AG04450 (cell line): Measurements from ENCODE around the gene SORCS2. TPM values are rescaled to one million over a fixed set of nuclear protein-coding genes. Genes with fewer than 3 reads are reported as not detected.

Source experiments
- CTCF ChIA-PET: fragments of 300-600, 350-600 bp; formaldehyde crosslinking; extraction: SDS; loops from one replicate; lab custom pipeline; 2022; ENCODE audit warnings: antibody characterized with exemption, inconsistent platforms; lab: Charles Lee
- POLR2A ChIA-PET: fragments of 350-600 bp; formaldehyde crosslinking; extraction: SDS; loops from one replicate; lab custom pipeline; 2021; ENCODE audit warnings: antibody characterized with exemption, inconsistent platforms; lab: Yijun Ruan, JAX
- DNase-seq: peaks from one replicate; pipeline ENCODE4 v3.0.0-alpha.2; 2011; ENCODE audit warnings: low read depth, low spot score
- H3K27ac ChIP-seq: one replicate; pipeline ENCODE4 v1.5.1; 2012; ENCODE audit warnings: low read depth, low read length, control low read depth
- H3K27me3 ChIP-seq: one replicate; pipeline ENCODE4 v1.6.0; 2012; ENCODE audit warnings: low read length; ENCODE audit not compliant: control insufficient read depth, insufficient read depth
- H3K4me3 ChIP-seq: 2 replicates; pipeline ENCODE4 v1.5.1; 2011; ENCODE audit warnings: mild to moderate bottlenecking, low read depth, low read length, control low read depth
- H3K9me3 ChIP-seq: 2 replicates; pipeline ENCODE4 v1.5.1; 2012; ENCODE audit warnings: low read length; ENCODE audit not compliant: control insufficient read depth, insufficient read depth
- polyA plus RNA-seq: library from polyadenylated mRNA; depleted of rRNA; stranded (reverse); fragments of >200 nt; gene quantifications from 2 replicates; pipeline ENCODE4 v1.2.3, GENCODE V29; 2011
- TF ChIP-seq, protein P1 (sequence below): IDR thresholded peaks from 2 replicates; pipeline ENCODE4 v1.5.1; 2011; ENCODE audit warnings: low read depth, low read length, control low read depth, inconsistent platforms

Gene SORCS2
- polyA plus RNA-seq, 1 experiment = 0.29 TPM

DNA sequence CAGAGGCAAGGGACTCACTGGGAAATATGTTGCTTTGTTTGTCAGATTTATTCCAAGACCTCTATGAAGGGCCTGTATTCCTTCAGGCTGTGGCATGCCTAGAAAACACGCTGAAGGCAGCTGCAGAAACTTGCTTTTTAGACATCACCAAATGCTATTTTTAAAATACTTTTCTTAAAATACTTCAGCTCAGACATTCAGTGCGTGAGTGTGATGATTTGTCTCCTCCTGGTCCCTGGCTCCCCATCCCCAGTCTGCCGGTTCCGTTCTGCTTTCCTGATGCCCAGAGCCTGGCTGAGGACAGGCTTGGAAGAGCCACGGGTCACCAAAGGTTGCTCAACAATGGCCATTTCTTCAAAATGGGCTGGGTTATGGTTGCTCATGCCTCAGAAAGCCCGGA lies 187.4 kb downstream of the SORCS2 start:
- no peak for DNase-seq
- H3K27me3 ChIP-seq = peaks cover 42% of the 10 kb centered on the region
- TF ChIP-seq, protein P1, sequence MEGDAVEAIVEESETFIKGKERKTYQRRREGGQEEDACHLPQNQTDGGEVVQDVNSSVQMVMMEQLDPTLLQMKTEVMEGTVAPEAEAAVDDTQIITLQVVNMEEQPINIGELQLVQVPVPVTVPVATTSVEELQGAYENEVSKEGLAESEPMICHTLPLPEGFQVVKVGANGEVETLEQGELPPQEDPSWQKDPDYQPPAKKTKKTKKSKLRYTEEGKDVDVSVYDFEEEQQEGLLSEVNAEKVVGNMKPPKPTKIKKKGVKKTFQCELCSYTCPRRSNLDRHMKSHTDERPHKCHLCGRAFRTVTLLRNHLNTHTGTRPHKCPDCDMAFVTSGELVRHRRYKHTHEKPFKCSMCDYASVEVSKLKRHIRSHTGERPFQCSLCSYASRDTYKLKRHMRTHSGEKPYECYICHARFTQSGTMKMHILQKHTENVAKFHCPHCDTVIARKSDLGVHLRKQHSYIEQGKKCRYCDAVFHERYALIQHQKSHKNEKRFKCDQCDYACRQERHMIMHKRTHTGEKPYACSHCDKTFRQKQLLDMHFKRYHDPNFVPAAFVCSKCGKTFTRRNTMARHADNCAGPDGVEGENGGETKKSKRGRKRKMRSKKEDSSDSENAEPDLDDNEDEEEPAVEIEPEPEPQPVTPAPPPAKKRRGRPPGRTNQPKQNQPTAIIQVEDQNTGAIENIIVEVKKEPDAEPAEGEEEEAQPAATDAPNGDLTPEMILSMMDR = no peak
- H3K27ac ChIP-seq = no peak overlapping the region
- H3K9me3 ChIP-seq = peaks cover 2% of the 10 kb centered on the region; the same call in 1 of the 2 replicates
- POLR2A ChIA-PET = no interaction called here
- H3K4me3 ChIP-seq = no peak overlapping the region
- CTCF ChIA-PET = no interaction called here

DNA sequence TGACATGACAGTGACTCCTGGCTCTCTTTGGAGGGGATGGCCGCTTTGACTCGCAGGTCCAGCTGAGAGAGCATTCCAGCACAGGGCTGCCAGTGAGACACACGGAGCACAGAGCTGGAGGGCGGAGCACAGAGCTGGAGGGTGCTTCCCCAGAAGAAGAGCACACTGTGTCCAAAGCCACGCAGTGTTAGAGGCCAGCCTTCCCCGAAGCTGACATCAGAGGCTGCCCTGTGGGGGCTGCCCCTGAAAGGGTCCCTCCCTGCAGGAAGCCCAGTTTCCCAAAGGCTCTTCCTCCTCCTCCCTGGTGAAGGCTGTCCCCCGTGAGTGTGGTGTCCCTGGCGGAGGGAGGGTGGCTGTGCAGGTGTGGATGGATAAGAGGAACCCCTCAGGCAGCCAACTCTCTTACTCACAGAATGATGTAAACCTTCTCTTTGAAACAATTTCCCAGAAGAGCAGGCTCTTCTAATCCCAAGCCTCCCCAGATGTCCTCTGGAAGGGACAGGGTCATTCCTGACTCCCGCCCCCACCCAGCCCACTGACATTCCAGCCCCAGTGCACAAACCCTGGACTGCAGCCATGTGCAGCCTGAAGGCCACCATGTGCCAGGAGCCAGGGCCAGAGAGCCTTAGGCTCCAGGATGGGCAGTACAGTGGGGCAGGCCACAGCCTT lies 189.0 kb downstream of the SORCS2 start:
- CTCF ChIA-PET = no interaction called here
- Histone ChIP-seq H3K27ac (no peak overlapping the region), H3K27me3 (peaks cover 39% of the 10 kb centered on the region), H3K9me3 (peaks cover 15% of the 10 kb centered on the region), H3K4me3 (no peak overlapping the region)
- POLR2A ChIA-PET = interaction anchor here (1.0 kb wide), 1 partner anchor 22 kb away, joined by 3 read pairs; no protein-coding TSS in a partner anchor
- TF ChIP-seq, protein P1 = no peak
- DNase-seq = no peak

DNA sequence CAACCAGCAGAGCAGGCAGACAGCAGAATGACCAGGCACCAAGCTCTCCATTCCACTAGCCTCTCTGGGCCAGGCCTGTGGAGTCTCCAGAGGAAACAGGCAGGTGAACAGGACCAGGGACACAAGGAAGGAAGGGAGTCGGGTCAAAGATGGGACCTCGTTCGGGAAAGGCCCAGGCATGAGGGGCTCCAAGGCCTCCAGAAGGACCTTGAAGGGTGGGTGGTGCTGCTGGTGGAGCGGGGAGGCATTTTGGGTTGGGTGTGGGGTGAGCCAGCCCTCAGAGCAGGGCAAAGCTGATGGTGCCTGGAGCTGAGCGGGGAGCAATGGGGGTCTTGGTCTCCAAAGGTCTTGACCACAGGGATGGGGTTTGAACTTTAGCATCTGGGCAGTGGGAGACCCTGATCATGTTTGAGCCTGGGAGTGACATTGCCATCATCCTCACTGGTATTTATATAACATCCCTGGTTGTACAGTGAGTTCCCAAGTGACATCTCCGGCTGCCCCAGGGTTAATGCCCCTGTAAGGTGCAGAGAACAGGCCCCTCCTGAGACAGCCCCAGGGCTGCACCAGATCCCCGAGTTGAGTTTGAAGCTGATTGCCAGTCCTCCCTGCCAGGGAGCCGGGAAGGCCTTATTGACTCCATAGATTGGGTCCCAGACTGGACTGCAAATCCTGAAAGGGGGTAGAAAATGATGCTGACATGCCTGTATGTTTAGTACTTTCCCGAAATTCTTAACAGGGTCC lies 189.7 kb downstream of the SORCS2 start:
- ChIA-PET CTCF (no interaction called here), POLR2A (no interaction called here)
- Histone ChIP-seq H3K27ac (no peak overlapping the region), H3K27me3 (peaks cover 35% of the 10 kb centered on the region), H3K4me3 (no peak overlapping the region), H3K9me3 (peaks cover 15% of the 10 kb centered on the region)
- TF ChIP-seq, protein P1 = no peak
- DNase-seq = no peak

DNA sequence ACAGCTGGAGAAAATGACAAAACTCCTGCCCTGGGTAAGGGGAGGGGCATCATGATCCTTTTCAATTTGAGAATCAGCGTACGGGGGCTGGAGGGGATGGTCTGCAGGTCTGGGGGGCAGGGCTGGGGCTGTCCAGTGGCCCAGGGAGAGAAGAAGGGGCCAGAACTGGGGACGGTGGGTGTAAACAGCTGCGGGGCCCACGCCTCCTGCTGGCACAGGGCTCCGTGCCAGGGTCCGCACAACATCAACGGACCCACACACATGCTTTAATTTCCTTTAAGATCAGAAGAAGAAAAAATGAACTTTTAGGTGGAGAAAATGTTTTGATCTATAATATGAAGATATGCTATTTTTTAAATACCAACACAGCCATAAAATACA lies 190.3 kb downstream of the SORCS2 start:
- POLR2A ChIA-PET = no interaction called here
- no peak for DNase-seq
- CTCF ChIA-PET = no interaction called here
- H3K4me3 ChIP-seq = no peak overlapping the region
- H3K27ac ChIP-seq = no peak overlapping the region
- H3K27me3 ChIP-seq = peaks cover 30% of the 10 kb centered on the region
- TF ChIP-seq, protein P1 = no peak
- peaks cover 15% of the 10 kb centered on the region for H3K9me3 ChIP-seq

DNA sequence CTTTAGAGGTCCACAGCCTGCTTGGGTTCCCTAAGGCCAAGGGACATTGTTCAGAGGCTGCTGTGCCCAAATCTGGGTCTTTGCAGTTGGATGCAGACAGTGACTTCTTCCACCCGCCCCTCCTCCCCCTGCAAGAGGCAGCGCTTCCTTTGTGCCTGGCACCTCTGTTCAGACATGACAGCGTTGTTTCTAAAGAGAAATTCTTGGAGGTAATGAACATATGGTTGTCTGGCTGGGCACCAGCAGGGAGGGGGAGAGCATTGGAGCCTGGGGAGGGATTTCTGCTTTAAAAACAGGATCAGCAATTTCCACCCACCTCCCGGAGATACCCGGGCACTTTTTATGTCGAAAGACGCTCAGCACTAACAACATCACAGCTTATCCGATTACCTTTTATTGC lies 190.9 kb downstream of the SORCS2 start:
- Histone ChIP-seq H3K27ac (no peak overlapping the region), H3K27me3 (peaks cover 23% of the 10 kb centered on the region), H3K9me3 (peaks cover 18% of the 10 kb centered on the region), H3K4me3 (no peak overlapping the region)
- TF ChIP-seq, protein P1 = no peak
- CTCF ChIA-PET = no interaction called here
- no peak for DNase-seq
- POLR2A ChIA-PET = no interaction called here
